Medulla oblongata (tissue), 1 donor: ENCODE data around the gene EPHB4.
"Not testable (repeated sequence)": the region's sequence is repeated elsewhere in the genome, so short reads cannot be mapped to it uniquely, and the experiment has no call there.

Source experiments
- DNase-seq: peaks from one replicate; pipeline ENCODE4 v3.0.0-alpha.2; 2015; ENCODE audit errors: extremely low spot score

The EPHB4 gene

DNA sequence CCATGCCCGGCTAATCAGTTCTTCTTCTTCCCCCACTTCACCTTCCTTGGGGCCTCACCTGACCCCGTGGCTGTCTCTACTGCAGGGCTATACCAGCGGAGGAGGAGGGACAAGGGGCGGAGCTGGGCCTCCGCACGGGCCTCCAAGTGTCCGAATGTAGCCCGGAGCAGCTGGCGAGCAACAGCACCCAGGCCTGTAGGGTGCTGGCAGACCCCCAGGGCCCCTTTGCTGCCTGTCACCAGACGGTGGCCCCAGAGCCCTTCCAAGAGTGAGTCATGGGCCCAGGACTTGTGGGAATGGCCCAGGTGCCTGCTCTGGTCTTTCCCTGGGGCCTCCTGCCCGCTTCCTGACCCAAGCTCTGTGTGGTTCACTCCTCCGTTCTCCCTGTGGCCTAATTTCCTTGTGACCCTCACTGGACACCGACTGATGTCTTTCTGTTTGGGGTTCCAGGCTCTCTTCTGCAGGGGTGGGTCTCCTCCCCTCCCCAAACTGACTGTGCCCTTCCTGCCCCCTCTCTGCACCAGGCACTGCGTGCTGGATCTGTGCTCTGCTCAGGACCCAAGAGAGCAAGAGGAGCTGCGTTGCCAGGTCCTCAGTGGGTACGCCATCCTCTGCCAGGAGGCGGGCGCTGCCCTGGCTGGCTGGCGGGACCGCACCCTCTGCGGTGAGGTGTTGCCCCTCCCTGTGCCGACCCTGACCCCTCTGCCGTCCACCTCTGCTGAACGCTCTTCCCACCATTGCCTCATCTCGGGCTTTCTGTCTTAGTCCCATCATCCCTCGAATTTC, 35.2 kb downstream of the EPHB4 start:
- DNase-seq, result no peak

DNA sequence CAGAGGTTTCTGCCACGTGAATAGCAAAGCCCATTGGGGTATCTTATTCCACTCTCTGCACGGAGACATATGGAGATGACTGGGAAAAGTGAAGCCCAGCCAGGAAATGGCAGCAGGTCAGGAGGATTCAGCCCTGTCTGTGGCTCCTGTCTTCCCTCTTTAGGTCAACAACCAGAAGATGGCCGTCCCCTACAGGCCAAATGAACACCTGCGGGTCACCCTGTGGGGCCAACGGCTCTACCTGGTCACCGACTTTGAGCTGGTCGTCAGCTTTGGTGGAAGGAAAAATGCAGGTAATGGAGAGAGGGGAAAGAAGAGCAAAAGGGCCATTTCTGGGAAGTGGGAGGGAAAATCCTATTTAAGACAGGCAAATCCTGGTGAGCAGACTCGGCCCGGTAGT, 38.3 kb downstream of the EPHB4 start:
- no peak for DNase-seq

DNA sequence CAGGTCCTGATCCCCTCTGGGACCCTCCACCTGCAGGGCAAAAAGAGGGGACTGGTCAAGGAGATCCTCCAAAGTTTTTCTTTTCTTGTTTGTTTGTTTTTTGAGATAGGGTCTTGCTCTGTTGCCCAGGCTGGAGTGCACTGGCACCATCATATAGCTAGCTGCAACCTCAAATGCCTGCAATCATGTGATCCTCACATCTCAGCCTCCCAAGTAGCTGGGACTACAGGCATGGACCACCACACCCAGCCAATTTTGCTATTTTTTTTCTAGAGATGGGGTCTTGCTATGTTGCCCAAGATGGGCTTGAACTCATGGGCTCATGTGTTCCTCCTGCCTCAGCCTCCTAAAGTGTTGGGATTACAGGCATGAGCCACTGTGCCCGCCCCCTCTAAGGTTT, 41.0 kb downstream of the EPHB4 start:
- DNase-seq, result no peak

DNA sequence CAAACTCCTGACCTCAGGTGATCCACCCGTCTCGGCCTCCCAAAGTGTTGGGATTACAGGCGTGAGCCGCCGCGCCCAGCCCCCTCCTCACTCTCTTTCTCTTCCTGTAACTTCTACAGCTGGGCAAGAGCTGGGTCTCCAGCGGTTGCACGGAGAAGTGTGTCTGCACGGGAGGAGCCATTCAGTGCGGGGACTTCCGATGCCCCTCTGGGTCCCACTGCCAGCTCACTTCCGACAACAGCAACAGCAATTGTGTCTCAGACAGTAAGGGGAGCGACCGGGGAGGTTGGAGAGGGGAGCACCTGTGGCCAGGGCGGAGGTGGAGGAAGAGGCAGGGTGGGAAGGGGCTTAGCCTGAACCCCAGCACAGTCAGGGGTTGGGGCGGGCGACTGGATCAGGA, 41.4 kb downstream of the EPHB4 start:
- DNase-seq, result no peak

DNA sequence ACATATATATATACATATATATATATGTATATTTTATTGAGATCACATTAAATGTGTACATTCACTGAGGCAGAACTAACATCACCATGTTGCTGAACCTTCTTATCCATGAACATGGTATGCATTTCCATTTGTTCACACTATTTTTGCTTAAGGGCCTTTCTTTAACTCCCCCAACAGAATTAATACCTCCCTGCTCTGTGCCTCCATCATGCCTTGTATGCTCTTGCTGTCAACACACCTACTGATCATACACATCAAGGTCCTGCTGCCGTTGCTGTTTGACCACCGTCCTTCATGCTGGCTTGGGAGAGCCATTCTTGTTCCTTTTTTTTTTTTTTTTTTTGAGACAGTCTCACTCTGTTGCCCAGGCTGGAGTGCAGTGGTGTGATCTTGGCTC, 43.5 kb downstream of the EPHB4 start:
- DNase-seq, result no peak

DNA sequence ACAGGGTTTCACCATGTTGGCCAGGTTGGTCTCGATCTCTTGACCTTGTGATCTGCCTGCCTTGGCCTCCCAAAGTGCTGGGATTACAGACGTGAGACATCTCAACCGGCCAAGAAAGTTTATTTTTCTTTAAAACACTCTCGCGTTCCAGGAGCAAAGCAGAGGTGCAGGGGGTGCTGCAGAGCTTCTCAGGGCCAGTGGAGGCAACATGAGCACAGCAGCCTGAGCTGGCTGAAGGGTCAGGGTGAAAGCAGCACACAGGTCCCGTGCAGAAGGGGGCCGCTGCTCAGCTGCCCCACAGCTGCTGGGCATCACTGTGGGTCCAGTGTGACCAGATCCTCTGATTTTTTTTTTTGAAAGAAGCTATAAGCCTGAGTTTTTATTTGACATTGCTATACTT, 46.1 kb downstream of the EPHB4 start:
- DNase-seq, result no peak

DNA sequence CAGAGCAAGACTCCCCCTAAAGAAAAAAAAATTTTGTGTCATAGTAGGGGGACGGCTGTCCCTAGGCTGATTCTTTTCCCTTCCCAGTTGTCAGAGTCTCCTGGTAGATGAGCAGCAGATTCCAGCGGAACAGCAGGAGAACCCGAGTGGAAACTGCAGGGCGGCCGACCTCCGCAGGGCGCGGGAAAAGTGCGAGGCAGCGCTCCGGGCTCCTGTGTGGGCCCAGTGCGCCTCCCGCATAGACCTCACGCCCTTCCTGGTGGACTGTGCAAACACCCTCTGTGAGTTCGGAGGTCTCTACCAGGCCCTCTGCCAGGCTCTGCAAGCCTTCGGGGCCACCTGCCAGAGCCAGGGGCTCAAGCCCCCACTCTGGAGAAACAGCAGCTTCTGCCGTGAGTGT, 48.0 kb downstream of the EPHB4 start:
- DNase-seq, result no peak

DNA sequence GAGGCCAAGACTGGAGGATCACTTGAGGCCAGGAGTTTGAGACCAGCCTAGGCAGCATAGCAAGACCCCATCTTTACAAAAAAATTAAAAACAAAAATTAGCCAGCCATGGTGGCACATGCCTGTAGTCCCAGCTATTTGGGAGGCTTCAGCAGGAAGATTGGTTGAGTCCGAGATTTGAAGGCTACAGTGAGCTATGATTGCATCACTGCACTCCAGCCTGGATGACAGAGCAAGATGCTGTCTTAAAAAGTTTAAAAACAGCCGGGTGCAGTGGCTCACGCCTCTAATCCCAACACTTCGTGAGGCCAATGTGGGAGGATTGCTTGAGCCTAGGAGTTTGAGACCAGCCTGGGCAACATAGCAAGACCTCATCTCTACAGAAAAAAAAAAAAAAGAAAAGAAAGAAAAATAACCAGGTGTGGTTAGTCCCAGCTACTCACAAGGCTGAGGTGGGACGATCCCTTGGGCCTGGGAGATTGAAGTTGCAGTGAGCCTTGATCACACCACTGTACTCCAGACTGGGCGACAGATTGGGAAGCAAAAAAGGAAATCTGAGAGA, 49.2 kb downstream of the EPHB4 start:
- DNase-seq, result no peak

DNA sequence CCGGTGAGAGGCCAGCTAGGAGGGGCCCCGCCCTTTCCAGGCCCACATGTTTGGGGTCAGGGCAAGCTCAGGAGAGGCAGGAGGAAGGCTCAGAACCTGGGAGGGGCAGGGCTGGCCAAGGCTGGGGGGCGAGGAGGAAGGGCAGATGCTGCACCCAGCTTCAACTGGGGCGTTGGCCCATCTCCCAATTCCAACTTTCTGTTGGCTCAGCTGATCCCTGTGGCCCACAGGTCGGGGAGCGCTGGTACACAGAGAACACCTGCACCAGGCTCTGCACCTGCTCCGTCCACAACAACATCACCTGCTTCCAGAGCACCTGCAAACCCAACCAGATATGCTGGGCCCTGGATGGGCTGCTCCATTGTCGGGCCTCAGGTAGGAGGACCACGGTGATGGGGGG, 53.8 kb downstream of the EPHB4 start:
- DNase-seq, result no peak

DNA sequence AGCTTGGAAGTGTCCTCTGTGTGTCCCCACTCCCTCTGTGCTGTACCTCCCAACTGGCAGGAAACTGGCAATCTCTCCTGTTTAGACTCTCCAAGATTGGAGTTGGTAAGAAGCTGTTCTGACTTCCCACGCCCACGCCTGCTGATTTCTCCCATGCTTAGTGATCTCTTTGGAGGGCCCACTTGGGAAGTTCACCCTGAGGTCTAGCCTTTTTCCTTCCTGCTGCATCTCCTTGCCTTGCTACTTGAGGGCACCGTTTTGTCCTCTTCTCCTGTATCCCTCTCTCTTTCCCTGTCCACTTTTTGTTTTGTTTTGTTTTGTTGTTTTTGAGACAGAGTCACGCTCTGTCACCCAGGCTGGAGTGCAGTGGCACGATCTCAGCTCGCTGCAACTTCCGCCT, 58.5 kb downstream of the EPHB4 start:
- DNase-seq, result no peak

DNA sequence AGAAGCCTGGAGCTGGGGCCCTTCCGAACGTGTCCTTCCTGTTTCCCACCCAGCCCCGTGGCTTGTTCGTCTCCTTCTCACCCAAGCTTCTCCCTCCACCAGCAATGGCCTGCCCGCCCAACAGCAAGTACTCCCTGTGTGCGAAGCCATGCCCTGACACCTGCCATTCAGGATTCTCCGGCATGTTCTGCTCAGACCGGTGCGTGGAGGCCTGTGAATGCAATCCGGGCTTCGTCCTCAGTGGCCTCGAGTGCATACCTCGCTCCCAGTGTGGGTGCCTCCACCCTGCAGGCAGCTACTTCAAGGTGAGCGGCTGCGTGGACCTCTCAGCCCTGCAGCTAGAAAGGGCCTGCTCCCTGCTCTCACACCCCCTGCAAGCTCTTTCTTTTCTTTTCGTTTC, 62.1 kb downstream of the EPHB4 start:
- no peak for DNase-seq

DNA sequence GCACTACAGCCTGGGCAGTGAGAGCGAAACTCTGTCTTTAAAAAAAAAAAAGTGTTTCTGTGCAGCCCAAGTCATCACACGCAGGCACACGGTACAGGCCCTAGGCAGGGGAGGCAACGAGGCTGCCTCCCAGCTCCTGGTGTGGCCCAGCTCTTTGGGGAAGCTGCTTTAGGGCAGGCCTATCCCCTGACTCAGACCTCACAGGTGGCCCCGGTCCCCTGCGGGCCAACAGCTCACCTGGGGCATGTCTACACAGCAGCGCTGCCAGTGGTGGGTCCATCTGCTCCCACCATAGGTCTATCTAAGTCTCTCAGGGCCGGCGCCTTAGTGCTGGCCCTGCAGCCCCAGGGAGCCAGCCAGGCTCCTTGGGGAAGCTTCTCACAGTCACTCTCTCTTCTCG, 62.5 kb downstream of the EPHB4 start:
- DNase-seq, result no peak

DNA sequence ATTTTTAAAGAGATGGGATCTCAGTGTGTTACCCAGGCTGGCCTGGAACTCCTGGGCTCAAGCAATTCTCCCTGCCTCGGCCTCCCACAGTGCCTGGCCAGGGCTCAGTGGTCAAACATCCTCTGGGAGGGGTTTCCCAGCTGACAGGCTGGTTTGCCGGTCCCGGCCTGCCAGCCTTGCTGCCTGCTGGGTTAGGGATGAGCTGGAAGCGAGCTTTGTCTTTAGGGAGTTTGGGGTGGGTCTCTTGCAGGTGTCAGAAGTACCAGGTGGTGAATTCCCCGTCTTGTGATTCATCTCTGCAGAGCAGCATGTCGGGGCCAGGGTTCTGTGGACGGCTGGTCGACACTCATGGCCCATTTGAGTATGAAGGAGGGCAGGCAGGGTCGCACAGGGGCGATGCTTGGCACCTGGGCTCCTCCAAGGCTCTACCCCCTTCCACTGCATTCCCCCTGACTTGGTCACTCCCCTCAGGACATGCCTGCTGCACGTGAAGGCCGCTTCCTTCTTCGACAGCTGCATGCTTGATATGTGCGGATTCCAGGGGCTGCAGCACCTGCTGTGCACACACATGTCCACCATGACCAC, 63.7 kb downstream of the EPHB4 start:
- DNase-seq, result no peak

DNA sequence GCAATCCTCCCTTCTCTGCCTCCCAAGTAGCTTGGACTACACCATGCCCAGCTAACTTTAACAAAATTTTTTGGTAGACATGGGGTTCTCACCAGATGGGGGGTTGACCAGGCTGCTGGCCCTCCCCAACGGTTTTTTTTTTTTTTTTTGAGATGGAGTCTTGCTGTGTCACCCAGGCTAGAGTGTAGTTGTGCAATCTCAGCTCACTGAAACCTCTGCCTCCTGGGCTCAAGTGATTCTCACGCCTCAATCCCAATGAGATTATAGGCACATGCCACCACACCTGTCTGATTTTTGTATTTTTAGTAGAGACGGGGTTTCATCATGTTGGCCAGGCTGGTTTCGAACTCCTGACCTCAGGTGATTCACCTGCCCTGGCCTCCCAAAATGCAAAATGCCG, 64.5 kb downstream of the EPHB4 start:
- not testable (repeated sequence) for DNase-seq

DNA sequence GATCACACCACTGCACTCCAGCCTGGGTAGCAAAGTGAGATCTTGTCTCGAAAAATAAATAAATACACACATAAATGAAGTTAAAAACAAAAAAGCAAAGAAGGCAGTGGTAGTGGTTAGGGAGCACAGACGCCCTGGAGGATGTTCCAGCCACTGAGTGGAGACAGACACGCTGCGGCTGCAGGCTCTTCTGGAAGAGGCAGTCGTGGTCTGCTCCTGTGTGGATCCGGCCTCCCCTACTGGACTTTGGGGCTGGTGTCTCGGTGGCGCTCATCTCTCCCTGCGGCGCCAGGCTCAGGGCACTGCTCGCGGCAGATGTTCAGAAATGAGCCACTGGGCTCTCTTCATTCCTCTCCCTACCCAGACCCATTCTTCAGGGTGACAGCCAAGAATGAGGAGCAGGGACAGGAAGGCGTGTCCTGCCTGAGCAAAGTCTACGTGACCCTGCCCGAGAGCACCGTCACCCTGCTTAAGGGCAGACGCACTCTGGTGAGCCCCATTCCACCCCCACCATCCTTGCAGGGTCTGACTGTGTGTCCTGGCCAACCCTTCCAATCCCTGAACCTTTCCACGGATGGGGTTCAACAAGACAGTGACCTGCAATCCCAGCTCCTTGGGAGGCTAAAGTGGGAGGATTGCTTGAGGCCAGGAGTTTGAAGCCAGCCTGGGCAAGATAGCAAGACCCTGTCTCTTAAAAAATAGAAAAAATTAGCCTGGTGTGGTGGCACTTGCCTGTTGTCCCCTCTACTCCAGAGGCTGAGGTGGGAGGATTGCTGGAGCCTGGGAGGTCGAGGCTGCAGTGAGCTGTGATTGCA, 67.8 kb downstream of the EPHB4 start:
- no peak for DNase-seq

DNA sequence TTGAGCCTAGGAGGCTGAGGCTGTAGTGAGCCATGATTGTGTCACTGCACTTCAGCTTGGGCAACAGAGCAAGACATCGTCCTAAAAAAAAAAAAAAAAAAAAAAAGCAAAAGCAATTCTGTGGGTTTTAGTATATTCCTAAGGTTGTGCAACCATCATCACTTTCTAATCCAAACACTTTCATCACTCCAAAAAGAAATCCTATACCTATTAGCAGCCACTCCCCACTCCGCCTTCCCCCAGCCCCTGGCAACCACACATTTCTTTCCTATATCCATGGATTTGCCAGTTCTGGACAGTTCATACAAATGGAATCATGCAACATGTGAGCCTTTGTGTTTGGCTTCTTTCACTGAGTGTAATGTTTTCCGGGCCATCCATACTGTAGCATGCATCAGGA, 73.6 kb downstream of the EPHB4 start:
- no peak for DNase-seq

DNA sequence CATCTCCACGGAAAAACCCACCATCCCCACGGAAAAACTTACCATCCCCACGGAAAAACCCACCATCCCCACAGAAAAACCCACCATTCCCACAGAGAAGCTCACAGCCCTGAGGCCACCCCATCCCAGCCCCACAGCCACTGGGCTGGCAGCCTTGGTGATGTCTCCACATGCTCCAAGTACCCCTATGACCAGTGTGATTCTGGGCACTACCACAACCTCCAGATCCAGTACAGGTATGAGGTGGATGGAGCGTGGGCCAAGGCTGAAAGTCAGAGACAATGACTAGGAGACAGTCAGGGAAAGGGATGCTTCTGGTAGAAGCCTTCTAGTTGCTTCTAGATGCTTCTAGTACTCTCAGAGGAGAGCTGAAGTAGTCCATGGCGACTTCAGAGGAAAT, 74.3 kb downstream of the EPHB4 start:
- DNase-seq, result no peak
